ENCODE measurements around the gene MYOT. TPM values are rescaled to one million over a fixed set of nuclear protein-coding genes. Genes with fewer than 3 reads are reported as not detected.

The MYOT gene
- total RNA-seq, 2 donors from 2014 or later: 29.7 to 55.4 TPM

DNA sequence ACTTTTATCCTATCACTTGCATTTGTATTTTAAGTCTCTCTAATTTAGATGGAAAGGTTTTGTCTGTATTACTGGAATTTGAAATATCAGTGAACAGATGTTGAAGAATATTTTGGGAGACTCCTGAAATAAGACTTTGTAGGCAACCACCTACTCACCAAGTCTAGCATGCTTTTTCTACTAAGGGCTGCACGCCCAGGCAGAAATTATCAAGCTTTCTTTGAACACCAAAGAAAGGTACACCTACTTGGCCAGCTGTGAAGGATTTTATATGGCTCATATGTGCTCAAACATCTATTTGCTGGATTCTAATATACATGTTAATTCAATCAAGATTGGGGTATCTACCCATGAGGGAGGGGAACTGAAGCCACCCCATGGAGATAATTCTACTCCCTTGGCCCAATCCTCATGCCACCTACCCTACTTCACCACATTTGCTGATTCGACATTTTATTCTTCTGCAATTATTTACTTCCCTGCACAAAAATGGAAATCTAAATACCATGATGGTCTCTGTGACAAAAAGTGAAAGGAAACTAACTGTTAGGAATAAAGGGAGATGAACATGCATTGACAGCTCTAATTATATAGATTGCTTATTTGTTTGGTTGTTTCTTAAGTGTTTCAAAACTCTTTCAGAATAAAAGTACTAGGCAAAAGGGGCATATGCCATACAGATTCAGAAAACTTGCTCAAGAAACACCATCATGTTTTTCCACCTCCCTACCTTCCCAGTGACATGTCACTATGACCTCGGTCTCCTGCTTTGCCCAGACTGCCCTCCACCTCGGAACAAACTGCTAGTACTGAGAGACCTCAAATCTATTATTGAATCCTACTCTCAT lies 895 bp upstream of the MYOT start:
- Histone ChIP-seq H3K36me3 (no peaks in the 10 kb centered on the region), H3K4me3 (no peak overlapping the region), H3K27me3 (no peaks in the 10 kb centered on the region), H3K9me3 (no peaks in the 10 kb centered on the region), H3K27ac (peak overlapping the region; percentile 23 to 81), H3K4me1 (no peaks in the 10 kb centered on the region)
- TF ChIP-seq, protein P1, sequence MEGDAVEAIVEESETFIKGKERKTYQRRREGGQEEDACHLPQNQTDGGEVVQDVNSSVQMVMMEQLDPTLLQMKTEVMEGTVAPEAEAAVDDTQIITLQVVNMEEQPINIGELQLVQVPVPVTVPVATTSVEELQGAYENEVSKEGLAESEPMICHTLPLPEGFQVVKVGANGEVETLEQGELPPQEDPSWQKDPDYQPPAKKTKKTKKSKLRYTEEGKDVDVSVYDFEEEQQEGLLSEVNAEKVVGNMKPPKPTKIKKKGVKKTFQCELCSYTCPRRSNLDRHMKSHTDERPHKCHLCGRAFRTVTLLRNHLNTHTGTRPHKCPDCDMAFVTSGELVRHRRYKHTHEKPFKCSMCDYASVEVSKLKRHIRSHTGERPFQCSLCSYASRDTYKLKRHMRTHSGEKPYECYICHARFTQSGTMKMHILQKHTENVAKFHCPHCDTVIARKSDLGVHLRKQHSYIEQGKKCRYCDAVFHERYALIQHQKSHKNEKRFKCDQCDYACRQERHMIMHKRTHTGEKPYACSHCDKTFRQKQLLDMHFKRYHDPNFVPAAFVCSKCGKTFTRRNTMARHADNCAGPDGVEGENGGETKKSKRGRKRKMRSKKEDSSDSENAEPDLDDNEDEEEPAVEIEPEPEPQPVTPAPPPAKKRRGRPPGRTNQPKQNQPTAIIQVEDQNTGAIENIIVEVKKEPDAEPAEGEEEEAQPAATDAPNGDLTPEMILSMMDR (IDR thresholded peaks at IDR 0.05): no peak
- DNase-seq (ENCODE audit: low spot score): no peak

DNA sequence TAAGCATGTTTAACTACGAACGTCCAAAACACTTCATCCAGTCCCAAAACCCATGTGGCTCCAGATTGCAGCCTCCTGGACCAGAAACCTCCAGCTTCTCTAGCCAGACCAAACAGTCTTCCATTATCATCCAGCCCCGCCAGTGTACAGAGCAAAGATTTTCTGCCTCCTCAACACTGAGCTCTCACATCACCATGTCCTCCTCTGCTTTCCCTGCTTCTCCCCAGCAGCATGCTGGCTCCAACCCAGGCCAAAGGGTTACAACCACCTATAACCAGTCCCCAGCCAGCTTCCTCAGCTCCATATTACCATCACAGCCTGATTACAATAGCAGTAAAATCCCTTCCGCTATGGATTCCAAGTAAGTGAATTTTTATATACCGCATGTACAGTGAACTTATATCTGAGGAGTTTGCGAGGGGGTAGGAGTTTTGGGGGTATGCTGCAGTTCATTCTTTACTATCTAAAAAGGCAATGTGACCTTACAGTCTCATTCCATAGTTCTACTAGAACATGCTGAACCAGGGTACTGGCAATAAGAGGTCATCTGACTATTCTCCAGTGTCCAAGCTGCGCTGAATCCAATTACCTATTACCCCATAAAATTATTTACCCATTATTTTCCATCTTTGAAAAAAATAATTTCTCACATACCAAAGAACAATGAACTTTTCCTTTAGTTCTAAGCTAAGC lies 3.1 kb downstream of the MYOT start:
- Histone ChIP-seq H3K9me3 (no peaks in the 10 kb centered on the region), H3K27me3 (no peaks in the 10 kb centered on the region), H3K36me3 (peaks cover 3% of the 10 kb centered on the region), H3K27ac (peak overlapping the region; percentile 48 to 81), H3K4me1 (no peaks in the 10 kb centered on the region), H3K4me3 (peak overlapping the region; percentile 4 to 39)
- TF ChIP-seq, protein P1 (IDR thresholded peaks at IDR 0.05): no peak
- no peak for DNase-seq (ENCODE audit: low spot score)

DNA sequence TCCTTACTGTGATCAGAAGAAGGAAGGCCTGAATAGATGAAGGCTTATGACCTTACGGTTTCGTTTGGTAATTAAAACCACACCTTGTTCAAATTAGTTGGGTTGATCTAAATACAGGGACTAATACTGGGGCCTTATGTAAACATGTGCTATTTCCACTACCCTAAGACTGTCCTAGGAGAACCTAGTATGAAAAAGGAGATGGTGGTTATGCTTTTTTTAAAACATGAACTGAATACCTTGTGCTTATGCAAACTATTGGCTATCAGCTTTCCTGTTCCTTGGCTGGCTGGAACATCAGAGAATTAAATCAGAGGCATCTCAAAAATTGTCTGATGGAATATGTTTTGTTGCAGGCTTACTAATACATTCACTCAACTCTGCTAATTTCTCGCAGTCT lies 3.9 kb downstream of the MYOT start:
- no peaks in the 10 kb centered on the region for H3K27me3 ChIP-seq
- peak overlapping the region; percentile 48 to 81 for H3K27ac ChIP-seq
- TF ChIP-seq, protein P1 (IDR thresholded peaks at IDR 0.05): no peak
- no peaks in the 10 kb centered on the region for H3K9me3 ChIP-seq
- no peak for DNase-seq (ENCODE audit: low spot score)
- H3K36me3 ChIP-seq: peaks cover 10% of the 10 kb centered on the region
- peak overlapping the region; percentile 4 to 39 for H3K4me3 ChIP-seq
- H3K4me1 ChIP-seq: no peaks in the 10 kb centered on the region

DNA sequence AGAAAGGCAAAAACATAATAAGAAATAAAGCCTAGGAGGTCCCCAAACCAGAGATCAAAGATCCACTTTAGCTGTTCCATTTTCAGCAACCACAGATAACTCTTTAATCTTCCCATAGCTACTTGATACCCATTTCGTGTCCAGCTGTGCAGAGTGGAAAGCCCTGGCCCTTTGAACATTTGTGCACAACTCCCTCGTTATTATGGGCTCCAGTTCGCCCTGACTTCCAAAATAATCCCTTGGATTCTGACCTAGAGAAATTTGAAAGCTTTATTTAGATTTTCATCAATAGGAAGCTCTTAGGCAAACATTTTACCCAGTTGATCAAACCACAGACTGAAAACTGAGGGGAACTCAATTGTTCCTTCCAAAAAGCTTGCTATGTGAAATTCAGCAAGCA lies 4.8 kb downstream of the MYOT start:
- Histone ChIP-seq H3K27ac (peak overlapping the region; percentile 48 to 81), H3K9me3 (no peaks in the 10 kb centered on the region), H3K27me3 (no peaks in the 10 kb centered on the region), H3K36me3 (peaks cover 14% of the 10 kb centered on the region), H3K4me1 (no peaks in the 10 kb centered on the region), H3K4me3 (peak overlapping the region; percentile 8 to 39)
- TF ChIP-seq, protein P1 (IDR thresholded peaks at IDR 0.05): no peak
- no peak for DNase-seq (ENCODE audit: low spot score)

DNA sequence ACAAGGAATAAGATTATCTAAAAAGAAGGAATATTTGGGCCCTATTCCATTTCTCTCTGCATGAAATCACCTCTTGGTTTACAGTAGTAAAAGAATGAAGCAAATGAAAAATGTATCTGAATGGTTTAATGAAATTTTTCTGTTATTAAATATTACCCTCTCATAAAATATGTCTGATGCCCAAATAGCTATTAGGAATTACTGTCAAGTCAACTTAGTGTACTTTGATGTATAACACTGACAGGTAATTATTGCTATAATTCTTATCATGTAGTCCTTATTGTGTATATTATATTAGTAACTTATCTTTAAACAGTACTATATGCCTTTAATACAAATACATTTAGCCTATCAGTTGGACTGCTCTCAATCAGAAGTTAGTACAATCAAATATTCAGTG lies 8.4 kb downstream of the MYOT start:
- Histone ChIP-seq H3K36me3 (peaks cover 15% of the 10 kb centered on the region), H3K4me3 (no peak overlapping the region), H3K27me3 (no peaks in the 10 kb centered on the region), H3K27ac (peak overlapping the region in 1 of 2 donors; percentile 31), H3K9me3 (no peaks in the 10 kb centered on the region), H3K4me1 (no peaks in the 10 kb centered on the region)
- DNase-seq (ENCODE audit: low spot score): no peak
- TF ChIP-seq, protein P1 (IDR thresholded peaks at IDR 0.05): no peak

All from right atrium auricular region (tissue), 2 donors.